Measurements from ENCODE around the gene OPCML.

The OPCML gene

GRCh38 chr11:133047036-133047770 is 485.1 kb downstream of the OPCML start:
- H3K4me3 ChIP-seq (ENCODE audit: low read depth, low read length) = no peak overlapping the region
- TF ChIP-seq, protein P1, sequence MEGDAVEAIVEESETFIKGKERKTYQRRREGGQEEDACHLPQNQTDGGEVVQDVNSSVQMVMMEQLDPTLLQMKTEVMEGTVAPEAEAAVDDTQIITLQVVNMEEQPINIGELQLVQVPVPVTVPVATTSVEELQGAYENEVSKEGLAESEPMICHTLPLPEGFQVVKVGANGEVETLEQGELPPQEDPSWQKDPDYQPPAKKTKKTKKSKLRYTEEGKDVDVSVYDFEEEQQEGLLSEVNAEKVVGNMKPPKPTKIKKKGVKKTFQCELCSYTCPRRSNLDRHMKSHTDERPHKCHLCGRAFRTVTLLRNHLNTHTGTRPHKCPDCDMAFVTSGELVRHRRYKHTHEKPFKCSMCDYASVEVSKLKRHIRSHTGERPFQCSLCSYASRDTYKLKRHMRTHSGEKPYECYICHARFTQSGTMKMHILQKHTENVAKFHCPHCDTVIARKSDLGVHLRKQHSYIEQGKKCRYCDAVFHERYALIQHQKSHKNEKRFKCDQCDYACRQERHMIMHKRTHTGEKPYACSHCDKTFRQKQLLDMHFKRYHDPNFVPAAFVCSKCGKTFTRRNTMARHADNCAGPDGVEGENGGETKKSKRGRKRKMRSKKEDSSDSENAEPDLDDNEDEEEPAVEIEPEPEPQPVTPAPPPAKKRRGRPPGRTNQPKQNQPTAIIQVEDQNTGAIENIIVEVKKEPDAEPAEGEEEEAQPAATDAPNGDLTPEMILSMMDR (IDR thresholded peaks at IDR 0.05; ENCODE audit: borderline replicate concordance, insufficient read depth, low read depth, low read length) = no peak

DNA sequence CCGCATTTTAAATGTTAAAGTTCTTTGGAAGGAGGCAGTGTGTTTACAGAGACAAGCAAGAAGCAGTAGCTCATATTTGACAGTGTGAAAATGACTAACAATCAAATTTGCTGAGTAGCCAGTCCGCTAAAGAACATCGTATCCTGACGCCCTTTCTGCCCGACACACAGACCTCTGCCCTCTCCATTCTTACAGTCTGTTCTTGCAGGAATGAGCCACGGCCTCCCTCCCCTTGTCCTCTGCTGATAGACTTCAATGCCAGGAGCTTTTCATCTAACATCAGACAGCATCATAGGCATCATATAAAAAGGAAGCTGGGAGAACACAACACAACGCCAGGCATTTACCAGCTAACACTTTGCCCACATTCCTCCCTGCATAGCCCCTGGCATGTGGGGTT is 486.0 kb downstream of the OPCML start:
- TF ChIP-seq, protein P1 (IDR thresholded peaks at IDR 0.05; ENCODE audit: borderline replicate concordance, insufficient read depth, low read depth, low read length) = no peak

DNA sequence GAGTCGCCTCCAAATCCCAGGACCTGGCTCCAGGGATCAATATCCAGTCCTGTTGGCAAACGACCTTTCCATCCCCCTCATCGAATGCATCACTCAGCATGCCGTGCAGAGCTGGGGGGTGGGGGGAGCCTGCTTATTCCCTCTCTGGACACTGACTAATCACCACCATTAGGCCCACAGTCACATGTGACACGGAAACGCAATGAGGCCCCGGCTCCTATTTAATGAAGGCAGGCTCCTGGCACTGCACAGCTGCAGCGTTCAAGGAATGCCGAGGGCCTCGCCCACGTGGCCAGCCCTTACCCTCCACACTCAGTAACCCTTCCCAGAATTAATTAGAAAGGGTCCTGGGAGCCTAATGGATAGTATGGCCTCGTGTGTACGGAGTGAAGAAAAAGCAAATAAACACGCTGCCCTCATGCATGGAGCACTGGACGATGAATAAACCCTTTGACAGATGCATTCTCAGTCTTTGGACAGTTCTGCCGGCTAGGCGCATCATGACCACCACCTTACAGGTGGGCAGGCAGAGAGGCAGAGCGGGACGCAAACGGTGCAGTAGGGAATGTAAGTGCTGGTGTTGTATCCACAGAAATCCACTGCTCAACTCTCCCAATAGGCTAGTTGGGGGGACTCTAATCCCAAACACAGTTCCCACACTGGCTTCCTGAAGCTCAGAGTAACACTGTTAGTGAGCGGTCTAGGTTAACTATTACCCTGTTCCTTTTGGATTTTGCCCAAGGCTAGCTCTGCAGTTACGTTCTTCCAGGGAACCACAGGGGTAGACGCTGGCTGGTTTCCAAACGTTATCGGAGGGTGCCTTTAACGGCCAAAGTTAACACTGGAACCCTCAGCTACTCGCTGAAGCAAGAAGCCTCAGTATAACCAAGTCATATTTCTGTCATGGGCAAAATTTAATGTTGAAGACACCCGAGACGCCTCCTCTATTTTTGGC is 490.1 kb downstream of the OPCML start:
- H3K4me3 ChIP-seq (ENCODE audit: low read depth, low read length) = no peak overlapping the region
- TF ChIP-seq, protein P1 (IDR thresholded peaks at IDR 0.05; ENCODE audit: borderline replicate concordance, insufficient read depth, low read depth, low read length) = no peak

More for the DNA sequence above, 486.0 kb downstream of the OPCML start:
- H3K4me3 ChIP-seq (ENCODE audit: low read depth, low read length) = no peak overlapping the region

DNA sequence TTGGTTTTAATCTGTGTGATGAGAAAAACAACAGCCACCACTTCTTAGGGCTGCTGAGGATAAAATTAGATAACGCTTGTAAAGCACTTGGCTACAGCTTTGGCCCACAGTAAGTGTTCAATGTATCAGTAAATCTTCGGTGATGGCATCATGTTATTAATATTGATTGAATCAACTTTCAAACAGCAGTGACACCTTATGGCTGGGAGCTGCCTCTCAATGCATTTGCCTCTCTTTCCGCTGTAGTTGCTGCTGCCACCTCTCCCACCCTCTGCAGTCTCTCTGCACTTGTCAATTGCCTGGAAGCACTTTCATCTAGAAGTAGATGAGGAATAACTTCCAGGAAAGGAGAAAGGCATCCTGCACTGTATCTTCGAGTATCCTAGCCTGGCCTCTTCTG is 491.1 kb downstream of the OPCML start:
- H3K4me3 ChIP-seq (ENCODE audit: low read depth, low read length) = no peak overlapping the region
- TF ChIP-seq, protein P1 (IDR thresholded peaks at IDR 0.05; ENCODE audit: borderline replicate concordance, insufficient read depth, low read depth, low read length) = no peak

DNA sequence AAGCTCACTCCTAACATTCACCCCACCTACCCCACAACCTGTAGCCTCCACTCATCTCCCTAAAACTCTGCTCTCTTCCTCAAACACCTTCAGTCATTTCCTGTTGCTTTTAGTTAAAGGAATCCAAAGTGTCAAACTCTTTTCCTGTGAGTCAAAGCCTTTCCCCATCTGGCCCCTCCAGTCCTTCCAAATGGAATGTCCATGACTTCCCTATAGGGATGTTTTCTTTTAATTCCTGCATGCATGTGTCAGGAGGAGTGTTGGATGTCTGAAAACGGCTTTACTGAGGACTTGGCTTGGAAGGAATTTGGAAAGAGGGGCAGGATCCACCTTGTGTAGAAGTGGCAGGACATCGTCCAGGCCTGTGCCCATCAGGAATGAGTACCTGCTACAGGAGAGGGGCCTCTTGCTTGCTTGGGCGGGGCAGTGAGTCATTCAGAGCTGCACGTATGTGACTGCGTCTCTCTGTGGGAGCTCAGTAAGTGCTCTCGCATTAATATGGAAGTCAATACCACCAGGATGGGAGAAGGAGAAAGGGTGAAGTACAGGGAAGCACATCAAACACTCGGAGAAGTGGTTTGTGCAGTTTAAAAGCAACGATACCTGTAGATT is 491.9 kb downstream of the OPCML start:
- TF ChIP-seq, protein P1 (IDR thresholded peaks at IDR 0.05; ENCODE audit: borderline replicate concordance, insufficient read depth, low read depth, low read length) = no peak
- no peak overlapping the region for H3K4me3 ChIP-seq (ENCODE audit: low read depth, low read length)

- TF ChIP-seq, protein P1 (IDR thresholded peaks at IDR 0.05; ENCODE audit: borderline replicate concordance, insufficient read depth, low read depth, low read length) = no peak
- H3K4me3 ChIP-seq (ENCODE audit: low read depth, low read length) = no peak overlapping the region
Observed at GRCh38 chr11:133038850-133039249, 493.5 kb downstream of the OPCML start.
